SK-N-SH treated with all-trans-retinoic acid at 6 μM for 48 hours (cell line): ENCODE measurements around the gene FREM2.

Source experiments
- ATAC-seq: fragments of 200-7000 bp; cut with Tn5 transposase; 3 replicates; pipeline ENCODE4 v1.9.1; 2020; ENCODE audit warnings: mild to moderate bottlenecking, moderate library complexity
- ARNTL ChIP-seq: fragments of 450-650 bp; formaldehyde crosslinking; IDR thresholded peaks from 2 replicates; pipeline ENCODE4 v1.5.0; 2020; ENCODE audit warnings: low read depth, mild to moderate bottlenecking, moderate library complexity, borderline replicate concordance
- BACH2 ChIP-seq: fragments of 250-450 bp; sonication (Bioruptor Pico); IDR thresholded peaks from 2 replicates; pipeline ENCODE4 v1.9.0; 2021; ENCODE audit warnings: mild to moderate bottlenecking, borderline replicate concordance
- CREB5 ChIP-seq: fragments of 250-450 bp; sonication (Bioruptor Pico); IDR thresholded peaks from 2 replicates; pipeline ENCODE4 v1.5.1; 2020; ENCODE audit warnings: low read depth, mild to moderate bottlenecking, moderate library complexity
- CSDC2 ChIP-seq: fragments of 250-450 bp; sonication (Bioruptor Pico); IDR thresholded peaks from 2 replicates; pipeline ENCODE4 v1.5.0; 2020; ENCODE audit warnings: mild to moderate bottlenecking, moderate library complexity
- CSRNP3 ChIP-seq: fragments of 250-450 bp; sonication (Bioruptor Pico); IDR thresholded peaks from 2 replicates; pipeline ENCODE4 v1.5.1; 2021; ENCODE audit warnings: mild to moderate bottlenecking, moderate library complexity
- ESRRG ChIP-seq: fragments of 250-450 bp; sonication (Bioruptor Pico); IDR thresholded peaks from 2 replicates; pipeline ENCODE4 v1.6.1; 2021; ENCODE audit warnings: mild to moderate bottlenecking
- GLIS3 ChIP-seq: fragments of 250-450 bp; sonication (Bioruptor Pico); IDR thresholded peaks from 2 replicates; pipeline ENCODE4 v1.5.0; 2020; ENCODE audit warnings: mild to moderate bottlenecking, moderate library complexity
- ISL1 ChIP-seq: fragments of 250-450 bp; sonication (Bioruptor Pico); IDR thresholded peaks from 2 replicates; pipeline ENCODE4 v2.1.2; 2022; ENCODE audit warnings: mild to moderate bottlenecking, moderate library complexity
- OSR1 ChIP-seq: fragments of 250-450 bp; sonication (Bioruptor Pico); IDR thresholded peaks from 2 replicates; pipeline ENCODE4 v1.8.0; 2022; ENCODE audit warnings: moderate library complexity, mild to moderate bottlenecking, inconsistent platforms
- PATZ1 ChIP-seq: fragments of 250-450 bp; sonication (Bioruptor Pico); IDR thresholded peaks from 2 replicates; pipeline ENCODE4 v1.8.0; 2020; ENCODE audit warnings: mild to moderate bottlenecking, moderate library complexity, borderline replicate concordance
- POU6F1 ChIP-seq: fragments of 250-450 bp; sonication (Bioruptor Pico); IDR thresholded peaks from 2 replicates; pipeline ENCODE4 v1.8.0; 2021; ENCODE audit warnings: low read depth, mild to moderate bottlenecking, moderate library complexity, borderline replicate concordance
- PPARA ChIP-seq: fragments of 250-450 bp; sonication (Bioruptor Pico); IDR thresholded peaks from 2 replicates; pipeline ENCODE4 v1.5.0; 2020; ENCODE audit warnings: mild to moderate bottlenecking, borderline replicate concordance
- RARB ChIP-seq: fragments of 250-450 bp; sonication (Bioruptor Pico); IDR thresholded peaks from 2 replicates; pipeline ENCODE4 v1.8.0; 2021; ENCODE audit warnings: mild to moderate bottlenecking, moderate library complexity
- SNAI2 ChIP-seq: fragments of 250-450 bp; sonication (Bioruptor Pico); IDR thresholded peaks from 2 replicates; pipeline ENCODE4 v1.5.0; 2020; ENCODE audit warnings: mild to moderate bottlenecking, moderate library complexity
- TCF4 ChIP-seq: fragments of 250-450 bp; sonication (Bioruptor Pico); IDR thresholded peaks from 2 replicates; pipeline ENCODE4 v1.8.0; 2021; ENCODE audit warnings: mild to moderate bottlenecking, moderate library complexity, borderline replicate concordance
- TOX ChIP-seq: fragments of 250-450 bp; sonication (Bioruptor Pico); IDR thresholded peaks from 2 replicates; pipeline ENCODE4 v1.8.0; 2021; ENCODE audit warnings: mild to moderate bottlenecking, moderate library complexity, borderline replicate concordance
- TSHZ2 ChIP-seq: fragments of 250-450 bp; sonication (Bioruptor Pico); IDR thresholded peaks from 2 replicates; pipeline ENCODE4 v1.5.0; 2020; ENCODE audit warnings: mild to moderate bottlenecking, moderate library complexity
- ZC3H10 ChIP-seq: fragments of 250-450 bp; sonication (Bioruptor Pico); IDR thresholded peaks from 2 replicates; pipeline ENCODE4 v1.5.1; 2021; ENCODE audit warnings: mild to moderate bottlenecking, moderate library complexity
- ZFP3 ChIP-seq: fragments of 250-450 bp; sonication (Bioruptor Pico); IDR thresholded peaks from 2 replicates; pipeline ENCODE4 v1.5.0; 2020; ENCODE audit warnings: mild to moderate bottlenecking, moderate library complexity
- ZFP30 ChIP-seq: fragments of 450-650 bp; formaldehyde crosslinking; IDR thresholded peaks from 2 replicates; pipeline ENCODE4 v1.5.0; 2022; ENCODE audit warnings: mild to moderate bottlenecking, moderate library complexity
- ZNF565 ChIP-seq: fragments of 450-650 bp; formaldehyde crosslinking; conservative IDR thresholded peaks from 2 replicates; pipeline ENCODE4 v1.5.0; 2020; ENCODE audit warnings: low read depth, mild to moderate bottlenecking, moderate library complexity
- ZNF70 ChIP-seq: fragments of 450-650 bp; formaldehyde crosslinking; IDR thresholded peaks from 2 replicates; pipeline ENCODE4 v1.5.0; 2020; ENCODE audit warnings: mild to moderate bottlenecking, moderate library complexity
- ZNF8 ChIP-seq: fragments of 450-650 bp; formaldehyde crosslinking; IDR thresholded peaks from 2 replicates; pipeline ENCODE4 v1.5.0; 2020; ENCODE audit warnings: mild to moderate bottlenecking, moderate library complexity

Gene FREM2

GRCh38 chr13:38879786-38880185 lies 192.9 kb downstream of the FREM2 start:
- ATAC-seq: no peak
- no peak for TF ChIP-seq TCF4 (CRISPR knock-in tag)
- no peak for TF ChIP-seq CREB5 (CRISPR knock-in tag)
- no peak for TF ChIP-seq ARNTL (CRISPR knock-in tag)
- no peak for TF ChIP-seq ZNF8 (CRISPR knock-in tag)
- no peak for TF ChIP-seq SNAI2 (CRISPR knock-in tag)
- no peak for TF ChIP-seq ZNF70 (CRISPR knock-in tag)
- no peak for TF ChIP-seq ZFP30 (CRISPR knock-in tag)
- TF ChIP-seq GLIS3: no peak
- TF ChIP-seq POU6F1 (CRISPR knock-in tag): no peak
- no peak for TF ChIP-seq ZC3H10
- no peak for TF ChIP-seq ESRRG (CRISPR knock-in tag)
- TF ChIP-seq BACH2 (CRISPR knock-in tag): no peak
- TF ChIP-seq ZNF565 (CRISPR knock-in tag): no peak
- no peak for TF ChIP-seq OSR1 (CRISPR knock-in tag)
- no peak for TF ChIP-seq ISL1
- TF ChIP-seq CSRNP3 (CRISPR knock-in tag): no peak
- no peak for TF ChIP-seq RARB

GRCh38 chr13:38880397-38880796 lies 193.5 kb downstream of the FREM2 start:
- TF ChIP-seq OSR1 (CRISPR knock-in tag) (no peak), ZNF565 (CRISPR knock-in tag) (no peak), ESRRG (CRISPR knock-in tag) (no peak), ZNF8 (CRISPR knock-in tag) (no peak), PPARA (no peak), ZNF70 (CRISPR knock-in tag) (no peak), ARNTL (CRISPR knock-in tag) (no peak), ZFP30 (CRISPR knock-in tag) (no peak), ISL1 (no peak), TOX (CRISPR knock-in tag) (no peak), ZFP3 (CRISPR knock-in tag) (no peak), CSRNP3 (CRISPR knock-in tag) (no peak), SNAI2 (CRISPR knock-in tag) (no peak), TSHZ2 (CRISPR knock-in tag) (no peak)
- no peak for ATAC-seq

- no peak for ATAC-seq
- TF ChIP-seq TSHZ2 (CRISPR knock-in tag) (no peak), OSR1 (CRISPR knock-in tag) (no peak), RARB (no peak), ISL1 (no peak), PATZ1 (CRISPR knock-in tag) (no peak), TCF4 (CRISPR knock-in tag) (no peak), CSDC2 (CRISPR knock-in tag) (no peak), ZFP3 (CRISPR knock-in tag) (no peak), SNAI2 (CRISPR knock-in tag) (no peak), BACH2 (CRISPR knock-in tag) (no peak), ZNF8 (CRISPR knock-in tag) (no peak)
Measured at GRCh38 chr13:38883783-38884182, 196.9 kb downstream of the FREM2 start.
